ENCODE data around the gene ELOF1.

GRCh38 chr19:11513946-11514345 lies 45.1 kb downstream of the ELOF1 start:
- TF ChIP-seq CTCF (IDR thresholded peaks at IDR 0.05; ENCODE audit: insufficient read depth, low read depth, low read length) (no peak), EZH2 (IDR thresholded peaks at IDR 0.05; ENCODE audit: insufficient read depth, low read length) (no peak)
